ENCODE measurements around the gene KIRREL1. TPM values are rescaled to one million over a fixed set of nuclear protein-coding genes. Genes with fewer than 3 reads are reported as not detected.

KIRREL1 gene
- total RNA-seq, 1 experiment from 2014 or later: 30.5 TPM

- Histone ChIP-seq H3K23ac (ENCODE audit: insufficient read length, low read depth, low read length) (no peak overlapping the region), H3K27me3 (ENCODE audit: insufficient read depth, low read length) (no peaks in the 10 kb centered on the region), H3K4me2 (ENCODE audit: insufficient read depth, insufficient read length, low read length) (no peak overlapping the region), H3K79me1 (ENCODE audit: insufficient read depth, low read depth, low read length, poor library complexity, severe bottlenecking) (no peaks in the 10 kb centered on the region), H3T11ph (ENCODE audit: low read length) (no peak overlapping the region), H3K23me2 (ENCODE audit: insufficient read length, low read depth, low read length, poor library complexity, severe bottlenecking) (no peaks in the 10 kb centered on the region), H4K8ac (replicated peaks; ENCODE audit: insufficient read length, low read depth, low read length) (no peak overlapping the region), H2AK5ac (ENCODE audit: insufficient read length, low read length) (no peak overlapping the region), H2AFZ (ENCODE audit: low read length) (no peak overlapping the region), H2BK12ac (ENCODE audit: insufficient read length, low read depth, low read length) (no peak overlapping the region), H2BK5ac (ENCODE audit: insufficient read length, low read length) (no peak overlapping the region), H3K27ac (ENCODE audit: insufficient read length, low read depth, low read length) (no peak overlapping the region), H2BK15ac (ENCODE audit: low read depth, low read length) (no peak overlapping the region), H3K9me3 (ENCODE audit: control insufficient read depth, low read depth, low read length) (peaks cover 23% of the 10 kb centered on the region), H3K4ac (ENCODE audit: low read depth, low read length) (no peak overlapping the region), H3K56ac (ENCODE audit: insufficient read length, low read depth, low read length) (no peak overlapping the region), H3K14ac (ENCODE audit: insufficient read depth, low read length) (no peak overlapping the region), H3K79me2 (ENCODE audit: insufficient read depth, low read length) (no peaks in the 10 kb centered on the region), H3K4me1 (ENCODE audit: insufficient read depth, low read length) (no peaks in the 10 kb centered on the region), H3K18ac (ENCODE audit: insufficient read length, low read depth, low read length) (no peak overlapping the region), H4K91ac (ENCODE audit: insufficient read length, low read depth, low read length) (no peak overlapping the region), H3K9ac (ENCODE audit: extremely low read depth, insufficient read length, low read length) (no peak overlapping the region), H4K20me1 (ENCODE audit: control insufficient read depth, insufficient read depth, insufficient read length) (no peaks in the 10 kb centered on the region), H4K5ac (ENCODE audit: insufficient read length, low read depth, low read length) (no peak overlapping the region), H2BK20ac (ENCODE audit: low read depth, low read length, poor library complexity, severe bottlenecking) (no peak overlapping the region), H2BK120ac (ENCODE audit: low read depth, low read length, poor library complexity, severe bottlenecking) (no peak overlapping the region)
- H3K9me3 Mint-ChIP-seq: peaks cover 31% of the 10 kb centered on the region in 2 experiments
- no peak for DNase-seq
- no peak overlapping the region for H3K27ac Mint-ChIP-seq
- peaks cover 4% of the 10 kb centered on the region for H3K27me3 Mint-ChIP-seq (ENCODE audit: low read depth)
- TF ChIP-seq CTCF (conservative IDR thresholded peaks at IDR 0.05): no peak
- H3K4me3 Mint-ChIP-seq: no peak overlapping the region
- WGBS (ENCODE audit: extremely low coverage, insufficient read length, low lambda C conversion rate): no CpG with 5 or more reads among the region's 7 CpGs
- peaks cover 15 to 27% (median 25%) of the 10 kb centered on the region in 3 experiments for H3K36me3 Mint-ChIP-seq (ENCODE audit: insufficient read depth in 1 of 3, low read depth in 3 of 3)
- peaks cover 12 to 14% of the 10 kb centered on the region in 2 experiments for H3K4me1 Mint-ChIP-seq
Observed at GRCh38 chr1:157968508-157968907, 24.9 kb upstream of the KIRREL1 start.

Data from H9 (cell line).